OCI-LY1 (cell line): Measurements from ENCODE around the gene KHDRBS2.

Source experiments
- H2AFZ ChIP-seq: fragments of 200-600 bp; sonication (generic), shearing (Covaris generic); 2 replicates; pipeline ENCODE4 v1.6.0; 2014; ENCODE audit warnings: antibody characterized with exemption, mild to moderate bottlenecking, low read length
- H3F3A ChIP-seq: fragments of 200-600 bp; sonication (generic), shearing (Covaris generic); 2 replicates; pipeline ENCODE4 v1.6.0; 2014; ENCODE audit warnings: mild to moderate bottlenecking, antibody characterized with exemption, low read length, moderate library complexity; ENCODE audit not compliant: insufficient read depth
- H3K27ac ChIP-seq: fragments of 200-600 bp; sonication (generic); 2 replicates; pipeline ENCODE4 v1.5.1; 2014; ENCODE audit warnings: low read length, mixed run types, mild to moderate bottlenecking, low read depth; ENCODE audit not compliant: poor library complexity, severe bottlenecking
- H3K27me3 ChIP-seq: fragments of 200-600 bp; sonication (generic); 2 replicates; pipeline ENCODE4 v1.6.0; 2014; ENCODE audit warnings: antibody characterized with exemption, mild to moderate bottlenecking, low read length, moderate library complexity; ENCODE audit not compliant: insufficient read depth
- H3K36me3 ChIP-seq: fragments of 200-600 bp; sonication (generic); 2 replicates; pipeline ENCODE4 v1.6.1; 2014; ENCODE audit warnings: mild to moderate bottlenecking, antibody characterized with exemption, low read length, moderate library complexity, mixed read lengths; ENCODE audit not compliant: insufficient read depth
- H3K4me1 ChIP-seq: fragments of 200-600 bp; sonication (generic); 2 replicates; pipeline ENCODE4 v1.5.1; 2014; ENCODE audit warnings: mild to moderate bottlenecking, low read length, moderate library complexity; ENCODE audit not compliant: insufficient read depth, severe bottlenecking
- H3K4me2 ChIP-seq: fragments of 200-600 bp; sonication (generic), shearing (Covaris generic); 2 replicates; pipeline ENCODE4 v1.6.1; 2014; ENCODE audit warnings: low read length
- H3K4me3 ChIP-seq: fragments of 200-600 bp; sonication (generic); 2 replicates; pipeline ENCODE4 v1.5.1; 2014; ENCODE audit warnings: low read length, low read depth, mild to moderate bottlenecking, mixed read lengths; ENCODE audit not compliant: poor library complexity, severe bottlenecking
- H3K79me2 ChIP-seq: fragments of 200-600 bp; shearing (Covaris generic); 2 replicates; pipeline ENCODE4 v1.6.1; 2016; ENCODE audit warnings: mixed run types, low read length, mixed read lengths; ENCODE audit not compliant: insufficient read depth
- H3K9ac ChIP-seq: fragments of 200-600 bp; sonication (generic), shearing (Covaris generic); 2 replicates; pipeline ENCODE4 v1.6.1; 2014; ENCODE audit warnings: mild to moderate bottlenecking, low read length, mixed read lengths
- H3K9me2 ChIP-seq: fragments of 200-600 bp; sonication (generic), shearing (Covaris generic); 2 replicates; pipeline ENCODE4 v1.6.1; 2014; ENCODE audit warnings: low read depth, mild to moderate bottlenecking, low read length, mixed read lengths
- H3K9me3 ChIP-seq: fragments of 200-600 bp; shearing (Covaris generic); 2 replicates; pipeline ENCODE4 v1.6.1; 2014; ENCODE audit warnings: low read length, mixed read lengths
- H4K20me1 ChIP-seq: fragments of 200-600 bp; sonication (generic), shearing (Covaris generic); 2 replicates; pipeline ENCODE4 v1.6.0; 2016; ENCODE audit warnings: mild to moderate bottlenecking, low read length; ENCODE audit not compliant: insufficient read depth
- EZH2 ChIP-seq: fragments of 200-600 bp; sonication (generic), shearing (Covaris generic); IDR thresholded peaks from 2 replicates; pipeline ENCODE4 v1.8.0; 2017; ENCODE audit warnings: borderline replicate concordance, mixed run types, mild to moderate bottlenecking, antibody characterized with exemption, low read length, moderate library complexity, mixed read lengths
- TF ChIP-seq, protein P1 (sequence below): fragments of 200-600 bp; sonication (generic), shearing (Covaris generic); IDR thresholded peaks from 2 replicates; pipeline ENCODE4 v1.5.1; 2017; ENCODE audit warnings: mild to moderate bottlenecking, antibody characterized with exemption, low read length, moderate library complexity, mixed read lengths

The KHDRBS2 gene

GRCh38 chr6:61959196-61959595 is 326.8 kb downstream of the KHDRBS2 start:
- Histone ChIP-seq H3K4me3 (no peak overlapping the region), H2AFZ (no peak overlapping the region), H4K20me1 (no peaks in the 10 kb centered on the region), H3K4me1 (no peaks in the 10 kb centered on the region), H3K79me2 (no peaks in the 10 kb centered on the region), H3K27me3 (no peaks in the 10 kb centered on the region), H3K4me2 (no peak overlapping the region), H3K9me2 (no peaks in the 10 kb centered on the region), H3K9ac (no peak overlapping the region), H3F3A (no peaks in the 10 kb centered on the region), H3K9me3 (no peaks in the 10 kb centered on the region), H3K27ac (no peak overlapping the region), H3K36me3 (no peaks in the 10 kb centered on the region)
- TF ChIP-seq, protein P1, sequence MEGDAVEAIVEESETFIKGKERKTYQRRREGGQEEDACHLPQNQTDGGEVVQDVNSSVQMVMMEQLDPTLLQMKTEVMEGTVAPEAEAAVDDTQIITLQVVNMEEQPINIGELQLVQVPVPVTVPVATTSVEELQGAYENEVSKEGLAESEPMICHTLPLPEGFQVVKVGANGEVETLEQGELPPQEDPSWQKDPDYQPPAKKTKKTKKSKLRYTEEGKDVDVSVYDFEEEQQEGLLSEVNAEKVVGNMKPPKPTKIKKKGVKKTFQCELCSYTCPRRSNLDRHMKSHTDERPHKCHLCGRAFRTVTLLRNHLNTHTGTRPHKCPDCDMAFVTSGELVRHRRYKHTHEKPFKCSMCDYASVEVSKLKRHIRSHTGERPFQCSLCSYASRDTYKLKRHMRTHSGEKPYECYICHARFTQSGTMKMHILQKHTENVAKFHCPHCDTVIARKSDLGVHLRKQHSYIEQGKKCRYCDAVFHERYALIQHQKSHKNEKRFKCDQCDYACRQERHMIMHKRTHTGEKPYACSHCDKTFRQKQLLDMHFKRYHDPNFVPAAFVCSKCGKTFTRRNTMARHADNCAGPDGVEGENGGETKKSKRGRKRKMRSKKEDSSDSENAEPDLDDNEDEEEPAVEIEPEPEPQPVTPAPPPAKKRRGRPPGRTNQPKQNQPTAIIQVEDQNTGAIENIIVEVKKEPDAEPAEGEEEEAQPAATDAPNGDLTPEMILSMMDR, result no peak
- no peak for TF ChIP-seq EZH2

- Histone ChIP-seq H3F3A (no peaks in the 10 kb centered on the region), H3K36me3 (no peaks in the 10 kb centered on the region), H3K9me2 (no peaks in the 10 kb centered on the region), H3K27ac (no peak overlapping the region), H3K4me2 (no peak overlapping the region), H3K9ac (no peak overlapping the region), H3K27me3 (no peaks in the 10 kb centered on the region), H4K20me1 (no peaks in the 10 kb centered on the region), H3K79me2 (no peaks in the 10 kb centered on the region), H3K4me3 (no peak overlapping the region), H3K4me1 (no peaks in the 10 kb centered on the region), H2AFZ (no peak overlapping the region), H3K9me3 (no peaks in the 10 kb centered on the region)
- no peak for TF ChIP-seq EZH2
- TF ChIP-seq, protein P1, result no peak
Observed at GRCh38 chr6:61953851-61954250, 332.2 kb downstream of the KHDRBS2 start.

- no peak overlapping the region for H3K9ac ChIP-seq
- no peaks in the 10 kb centered on the region for H3K27me3 ChIP-seq
- no peaks in the 10 kb centered on the region for H3K9me3 ChIP-seq
- H3K4me2 ChIP-seq, result no peak overlapping the region
- no peak overlapping the region for H3K4me3 ChIP-seq
- no peak overlapping the region for H2AFZ ChIP-seq
- H3K27ac ChIP-seq, result no peak overlapping the region
- TF ChIP-seq, protein P1, result no peak
- no peak for TF ChIP-seq EZH2
- no peaks in the 10 kb centered on the region for H4K20me1 ChIP-seq
- no peaks in the 10 kb centered on the region for H3K4me1 ChIP-seq
- H3K79me2 ChIP-seq, result no peaks in the 10 kb centered on the region
- no peaks in the 10 kb centered on the region for H3F3A ChIP-seq
- H3K36me3 ChIP-seq, result no peaks in the 10 kb centered on the region
- H3K9me2 ChIP-seq, result no peaks in the 10 kb centered on the region
Observed at GRCh38 chr6:61951586-61951985, 334.4 kb downstream of the KHDRBS2 start.
